ENCODE measurements around the gene S100A7.
"Not testable (repeated sequence)": the region's sequence is repeated elsewhere in the genome, so short reads cannot be mapped to it uniquely, and the experiment has no call there.

S100A7 gene

GRCh38 chr1:153476491-153477093 lies 16.1 kb upstream of the S100A7 start:
- no peak for DNase-seq (ENCODE audit: low spot score)

DNA sequence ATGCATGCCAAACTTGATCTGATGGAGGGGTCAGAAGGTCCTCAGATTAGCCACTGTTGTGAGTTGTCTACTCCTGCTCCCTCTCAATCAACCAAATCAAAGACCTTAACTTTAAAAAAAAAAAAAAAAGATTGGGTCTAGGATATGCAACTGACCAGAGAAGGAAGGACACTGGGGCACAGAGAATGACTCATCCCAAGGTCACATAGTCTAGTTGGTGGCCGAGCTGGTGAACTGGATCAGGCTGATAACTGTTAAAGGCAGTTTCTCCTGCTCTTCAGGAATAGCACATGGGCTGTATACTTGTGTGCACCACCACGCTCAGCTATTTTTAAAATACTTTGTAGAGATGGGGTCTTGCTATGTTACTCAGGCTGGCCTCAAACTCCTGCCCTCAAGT lies 14.8 kb upstream of the S100A7 start:
- no peak for DNase-seq (ENCODE audit: low spot score)

GRCh38 chr1:153474347-153474746 lies 13.9 kb upstream of the S100A7 start:
- DNase-seq (ENCODE audit: low spot score): no peak

DNA sequence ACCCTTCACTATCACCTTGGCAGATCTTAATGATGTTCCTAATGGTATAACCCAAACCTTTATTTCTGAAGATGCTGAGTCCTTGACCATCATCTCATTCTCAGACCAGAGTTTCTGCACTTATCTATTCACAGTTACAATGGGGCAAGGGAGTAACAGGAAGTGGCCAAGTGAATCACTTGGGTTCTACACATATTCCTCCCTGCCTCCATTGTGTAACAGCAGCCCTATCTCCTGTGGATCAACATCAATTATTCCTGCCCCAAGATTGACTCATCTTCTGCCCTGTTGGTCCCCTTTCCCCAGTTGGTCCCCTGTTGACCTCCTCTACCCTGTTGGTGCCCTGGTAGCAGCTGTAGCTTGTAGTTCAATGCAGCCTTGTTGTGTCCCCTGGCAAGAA lies 10.3 kb upstream of the S100A7 start:
- no peak for DNase-seq (ENCODE audit: low spot score)

DNA sequence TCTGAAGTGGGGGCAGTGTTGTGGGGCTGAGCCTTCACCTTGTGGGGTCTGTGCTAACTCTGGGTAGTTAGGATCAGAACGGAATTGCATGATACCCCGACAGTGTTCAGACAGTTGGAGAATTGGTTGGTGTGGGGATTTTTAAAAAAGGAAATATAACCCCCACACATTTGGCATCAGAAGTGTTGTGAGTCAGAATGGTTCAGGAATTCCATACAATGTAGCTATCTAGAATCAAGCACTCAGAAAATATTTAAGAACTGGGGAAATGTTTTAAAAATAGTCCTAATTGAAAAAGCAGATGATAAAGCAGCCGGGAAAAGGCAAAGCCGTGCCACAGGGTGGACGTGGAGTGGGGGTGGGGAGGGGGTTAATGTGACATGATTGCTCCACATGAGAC lies 6.5 kb upstream of the S100A7 start:
- DNase-seq (ENCODE audit: low spot score): no peak

DNA sequence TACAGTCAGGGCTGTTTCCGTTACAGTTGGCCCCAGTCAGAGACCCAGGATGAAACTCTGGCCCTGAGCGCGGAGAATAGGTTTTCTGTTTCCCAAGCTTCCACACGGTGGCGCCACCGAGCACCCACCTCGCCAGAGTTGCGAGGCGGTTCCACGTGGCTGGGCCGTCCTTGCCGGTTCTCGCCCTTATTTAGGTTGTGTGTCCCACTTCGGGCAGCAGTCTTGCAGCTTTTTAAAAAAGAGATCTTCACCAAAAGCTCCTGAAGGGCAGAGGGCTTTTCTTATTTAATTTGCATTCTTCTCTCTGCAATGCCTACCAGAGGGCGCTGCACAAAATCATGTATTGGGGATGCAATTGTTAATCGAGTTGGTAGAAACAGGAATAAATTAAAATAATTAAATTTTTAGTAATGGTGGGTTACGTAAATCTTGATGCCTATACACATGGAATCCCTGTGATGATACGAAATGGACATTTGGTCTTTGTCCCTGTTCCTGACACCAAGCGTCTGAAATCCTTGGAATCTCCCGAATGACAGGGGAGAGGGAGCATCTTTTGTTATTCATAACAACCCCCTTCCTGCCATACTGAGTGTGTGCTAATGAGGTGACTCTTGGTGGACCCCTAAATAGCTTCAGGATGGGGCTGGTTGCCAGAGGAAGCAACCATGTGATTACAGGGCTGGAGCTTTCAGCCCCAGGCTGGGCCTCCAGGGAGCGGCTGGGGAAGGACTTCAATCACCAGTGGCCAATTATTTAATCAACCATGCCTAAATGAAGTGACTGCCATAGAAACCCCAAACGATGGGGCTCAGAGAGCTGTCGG lies 5.6 kb upstream of the S100A7 start:
- DNase-seq (ENCODE audit: low spot score): peak; percentile 87

- not testable (repeated sequence) for DNase-seq (ENCODE audit: low spot score)
These were observed 2.3 kb upstream of the S100A7 start for GRCh38 chr1:153462741-153463140.

DNA sequence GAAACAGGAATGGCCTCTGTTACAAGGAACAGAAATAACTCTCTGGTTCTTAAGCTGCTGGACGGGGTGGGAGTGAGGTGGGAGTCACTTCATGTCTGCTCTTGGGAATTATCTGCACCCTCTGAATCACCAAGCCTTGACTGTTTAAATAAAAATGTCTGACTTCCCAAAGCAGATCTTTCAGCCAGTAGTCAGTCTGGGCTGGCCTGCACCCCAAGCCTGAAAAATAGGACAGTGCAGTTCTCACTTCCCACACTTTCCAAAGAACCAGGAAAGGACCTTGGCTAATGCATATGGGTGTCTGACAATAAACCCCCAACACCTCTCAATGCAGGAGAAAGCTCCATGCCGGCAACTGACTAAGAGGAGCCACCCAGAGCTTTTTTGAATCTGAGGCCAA lies 796 bp downstream of the S100A7 start:
- DNase-seq (ENCODE audit: low spot score): no peak

DNA sequence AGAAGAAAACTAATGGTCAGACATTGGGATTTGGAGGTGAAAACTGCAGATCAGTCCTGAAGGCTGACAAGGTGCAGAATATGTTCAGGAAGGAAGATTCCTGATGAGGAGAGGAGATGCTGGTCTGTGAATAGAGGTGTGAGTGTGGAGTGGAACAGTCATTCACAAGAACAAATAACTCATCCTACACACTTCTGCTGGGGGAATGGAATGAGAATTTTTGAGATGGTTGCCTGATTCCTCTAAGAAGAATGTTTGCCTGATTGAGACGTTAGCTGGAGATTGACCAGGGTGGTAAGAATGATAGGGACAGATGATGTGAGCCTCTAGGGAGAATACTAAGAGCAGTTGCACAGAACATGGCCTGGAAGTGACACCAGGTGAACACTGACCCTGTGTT lies 4.1 kb downstream of the S100A7 start:
- DNase-seq (ENCODE audit: low spot score): no peak

DNA sequence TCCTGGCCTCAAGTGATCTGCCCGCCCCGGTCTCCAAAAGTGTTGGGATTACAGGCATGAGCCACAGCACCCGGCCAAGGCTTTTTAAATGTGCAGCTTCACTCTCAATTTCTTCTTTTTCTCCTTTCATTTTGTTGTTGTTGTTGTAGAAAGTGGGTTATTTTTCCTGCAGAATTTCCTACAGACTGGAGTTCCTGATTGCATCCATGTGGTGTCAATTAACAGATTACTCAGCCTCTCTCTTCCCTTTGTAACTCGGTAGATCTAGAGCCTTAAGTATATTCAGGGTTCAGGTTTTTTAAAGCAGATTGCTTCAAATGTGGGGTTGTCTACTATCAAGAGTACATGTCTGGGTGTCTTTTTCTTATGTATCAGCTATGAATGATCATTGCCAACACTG lies 11.6 kb downstream of the S100A7 start:
- DNase-seq (ENCODE audit: low spot score): not testable (repeated sequence)

GRCh38 chr1:153447498-153448170 lies 12.8 kb downstream of the S100A7 start:
- DNase-seq (ENCODE audit: low spot score): no peak

DNA sequence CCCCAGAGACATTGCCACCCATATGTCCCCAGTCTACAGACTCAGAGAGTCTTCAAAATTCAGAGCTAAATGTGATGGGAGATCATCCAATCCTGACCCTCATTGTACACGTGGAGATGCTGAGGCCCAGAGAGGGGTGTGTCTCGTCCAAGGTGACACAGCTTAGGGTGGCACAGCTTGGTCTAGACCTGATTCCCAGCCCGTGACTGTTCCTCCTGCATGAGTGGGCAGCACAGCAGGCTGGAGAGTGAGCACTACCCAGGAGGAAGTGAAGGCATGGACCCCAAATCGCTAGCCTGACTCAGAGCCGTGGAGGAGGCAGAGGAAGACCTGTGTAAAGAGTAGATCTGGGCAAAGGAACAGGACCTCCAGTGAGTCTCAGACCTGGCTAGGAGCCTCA lies 16.4 kb downstream of the S100A7 start:
- no peak for DNase-seq (ENCODE audit: low spot score)

GRCh38 chr1:153443486-153443885 lies 17.0 kb downstream of the S100A7 start:
- DNase-seq (ENCODE audit: low spot score): no peak

DNA sequence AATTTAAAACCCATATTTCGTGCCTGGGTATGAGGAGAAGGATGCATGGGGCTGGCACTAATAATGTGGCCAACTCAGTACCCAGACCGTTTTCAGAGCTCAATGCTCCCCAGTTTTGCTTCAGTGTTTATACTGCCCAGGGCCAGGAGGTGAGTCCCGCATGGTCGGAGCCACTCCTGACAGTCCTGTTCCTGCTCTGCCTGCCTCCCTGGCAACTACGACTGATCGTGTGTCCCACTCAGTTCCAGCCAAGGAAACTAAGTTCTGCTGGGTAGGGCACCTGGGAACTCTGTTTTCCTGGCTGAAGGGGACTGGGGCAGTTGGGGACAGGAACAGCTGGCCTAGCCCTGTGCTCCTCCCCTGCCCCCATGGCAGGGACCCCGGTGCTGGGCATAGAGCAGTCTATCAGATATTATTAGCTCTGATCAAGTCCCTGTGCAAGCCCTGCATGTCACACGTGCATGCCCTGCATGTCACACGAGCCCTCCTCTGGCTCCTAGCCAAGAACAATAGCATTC lies 19.2 kb downstream of the S100A7 start:
- no peak for DNase-seq (ENCODE audit: low spot score)

GRCh38 chr1:153439273-153439672 lies 21.2 kb downstream of the S100A7 start:
- no peak for DNase-seq (ENCODE audit: low spot score)

DNA sequence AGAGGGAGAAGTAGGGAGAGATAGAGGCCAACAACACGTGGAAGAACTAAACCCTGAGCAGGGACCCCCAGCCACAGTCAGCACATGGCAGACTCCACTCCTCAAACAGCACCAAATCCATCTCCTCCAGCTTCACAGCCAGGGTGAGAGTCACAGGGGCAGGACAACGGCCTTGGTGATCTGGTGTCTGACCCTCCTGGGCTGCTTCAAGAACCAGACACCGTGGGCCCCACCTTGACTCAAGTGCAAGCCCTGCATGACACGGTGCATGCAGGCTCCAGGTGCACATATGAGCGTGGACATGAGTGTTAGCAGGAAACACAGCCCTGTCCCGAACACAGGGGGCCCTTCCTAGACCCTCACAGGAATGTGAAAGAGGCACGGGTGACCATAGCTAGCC lies 21.9 kb downstream of the S100A7 start:
- DNase-seq (ENCODE audit: low spot score): no peak

- DNase-seq (ENCODE audit: low spot score): no peak
These were observed 23.2 kb downstream of the S100A7 start for GRCh38 chr1:153437236-153437635.

DNA sequence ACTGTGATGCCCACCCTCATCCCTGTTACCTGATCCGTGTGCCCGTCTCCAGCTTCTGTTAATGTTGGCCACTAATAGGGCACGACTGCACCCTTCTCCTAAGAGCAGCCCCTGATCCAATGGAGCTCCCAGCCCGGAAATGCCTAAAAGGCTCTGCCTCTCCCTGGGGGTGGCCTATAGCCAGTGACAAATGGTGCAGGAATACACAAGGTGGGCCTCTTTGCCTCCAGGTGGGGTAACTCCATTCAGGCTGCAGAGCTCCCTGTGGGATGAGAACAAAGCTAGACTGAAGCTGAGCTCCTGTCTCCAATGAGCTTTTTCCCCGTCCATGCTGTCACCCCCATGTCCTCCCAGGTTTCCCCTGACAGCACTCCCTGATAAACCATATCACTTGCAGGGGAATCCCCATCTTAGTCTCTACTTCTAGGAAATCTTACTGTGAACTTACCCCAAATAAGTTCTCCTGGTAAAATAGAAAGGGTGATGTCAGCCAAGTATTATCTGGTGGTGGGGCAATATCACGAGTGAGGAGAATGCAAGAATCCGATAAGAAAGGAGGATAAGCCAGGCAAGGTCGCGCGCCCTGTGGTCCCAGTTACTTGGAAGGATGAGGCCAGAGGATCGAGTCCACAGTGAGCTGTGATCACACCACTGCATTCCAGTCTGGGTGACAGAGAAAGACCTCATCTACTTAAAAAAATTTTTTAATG lies 25.6 kb downstream of the S100A7 start:
- DNase-seq (ENCODE audit: low spot score): no peak

DNA sequence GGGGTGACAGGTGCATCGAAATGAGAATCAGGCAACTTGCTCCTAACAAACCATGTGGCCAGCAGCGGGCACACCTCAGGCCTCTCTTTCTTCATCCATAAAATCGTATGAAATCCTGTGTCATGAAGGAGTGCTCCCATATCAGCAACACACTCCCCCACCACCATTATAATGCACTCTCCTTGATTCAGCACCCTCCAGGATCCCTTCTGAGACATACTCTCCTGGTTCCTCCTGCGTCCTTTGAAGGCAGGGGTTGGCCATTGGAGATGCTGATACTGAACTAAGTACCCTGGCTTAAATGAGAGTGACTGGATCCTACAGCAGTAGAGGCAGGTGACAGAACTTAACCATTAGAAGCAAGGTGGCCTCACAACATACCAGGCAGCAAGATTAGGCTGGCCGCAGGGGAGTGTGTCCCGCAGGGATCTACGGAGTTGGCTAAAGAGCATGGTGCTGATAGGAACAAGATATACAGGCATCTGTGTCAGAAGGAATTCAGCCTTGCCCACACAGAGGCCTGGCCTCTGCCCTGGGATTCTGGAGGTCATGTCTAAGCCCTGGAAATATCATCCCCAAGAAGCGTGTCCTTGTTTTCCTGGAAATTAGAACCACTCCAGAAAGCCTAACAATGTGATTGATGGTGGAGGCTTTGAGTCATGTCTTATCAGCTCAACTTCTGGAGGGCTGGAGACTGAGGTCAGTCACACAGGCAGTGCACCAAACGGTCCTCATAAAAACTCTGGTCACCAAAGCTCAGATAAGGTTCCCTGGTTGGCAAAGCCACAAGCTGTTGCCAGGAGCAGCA lies 27.4 kb downstream of the S100A7 start:
- no peak for DNase-seq (ENCODE audit: low spot score)

GRCh38 chr1:153431928-153432327 lies 28.5 kb downstream of the S100A7 start:
- no peak for DNase-seq (ENCODE audit: low spot score)

DNA sequence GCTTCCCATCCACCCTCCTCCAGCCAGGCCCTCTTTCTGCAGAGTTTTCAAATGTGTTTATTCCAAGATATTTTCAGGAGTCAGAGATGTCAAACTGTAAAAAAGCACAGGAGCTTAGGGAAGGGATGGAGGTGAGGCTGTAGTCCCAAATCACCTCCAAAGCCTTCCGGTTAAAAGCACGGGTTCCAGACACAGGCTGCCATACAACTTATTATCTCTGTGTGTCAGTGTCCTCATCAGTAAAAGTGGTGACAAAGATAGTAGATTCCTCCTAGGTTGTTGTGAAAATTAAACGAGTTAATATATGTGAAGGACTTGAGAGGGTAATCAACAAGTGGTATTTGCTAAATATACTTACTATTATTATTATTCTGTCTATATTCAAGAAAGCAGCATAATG lies 29.0 kb downstream of the S100A7 start:
- no peak for DNase-seq (ENCODE audit: low spot score)

DNA sequence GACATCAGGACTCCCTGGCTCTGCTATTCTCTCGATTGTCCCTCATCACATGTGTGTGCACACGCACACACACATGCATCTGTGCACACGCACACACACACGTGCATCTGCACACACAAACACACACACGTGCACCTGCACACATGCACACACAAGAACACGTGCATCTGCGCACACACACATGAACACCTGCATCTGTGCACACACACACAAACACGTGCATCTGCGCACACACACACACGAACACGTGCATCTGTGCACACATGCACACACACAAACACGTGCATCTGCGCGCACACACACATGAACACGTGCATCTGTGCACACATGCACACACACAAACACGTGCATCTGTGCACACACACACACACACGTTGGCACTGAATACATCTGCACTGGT lies 29.4 kb downstream of the S100A7 start:
- no peak for DNase-seq (ENCODE audit: low spot score)
